Natural killer cell (primary cell): ENCODE results near the gene DNAJC22. TPM values are rescaled to one million over a fixed set of nuclear protein-coding genes. Genes with fewer than 3 reads are reported as not detected.

Source experiments
- ATAC-seq, 3 donors: fragments of 150-1000 bp in 2 of 3; fragments of 200-7000 bp in 1 of 3; cut with Tn5 transposase; 1 replicate in 1 of 3; 2 replicates in 2 of 3; pipeline ENCODE4 v1.10.0; 2021; ENCODE audit warnings: mild to moderate bottlenecking in 2 of 3, moderate library complexity in 2 of 3
- DNase-seq, 2 donors: peaks; one replicate each; pipeline versions ENCODE4 v3.0.0 to v3.0.0-alpha.2; 2013 to 2021; ENCODE audit warnings: mixed read lengths in 1 of 2
- H3K27ac ChIP-seq: one replicate; pipeline ENCODE4 v1.5.1; 2013; ENCODE audit warnings: mild to moderate bottlenecking, low read length
- H3K27me3 ChIP-seq: one replicate; pipeline ENCODE4 v1.6.1; 2013; ENCODE audit warnings: low read length; ENCODE audit not compliant: control insufficient read depth, insufficient read depth
- H3K36me3 ChIP-seq: one replicate; pipeline ENCODE4 v1.6.1; 2013; ENCODE audit warnings: low read length; ENCODE audit not compliant: control insufficient read depth, insufficient read depth
- H3K4me1 ChIP-seq: one replicate; pipeline ENCODE4 v1.6.1; 2013; ENCODE audit warnings: low read length; ENCODE audit not compliant: control insufficient read depth, insufficient read depth
- H3K4me3 ChIP-seq: one replicate; pipeline ENCODE4 v1.5.1; 2013; ENCODE audit warnings: low read length
- H3K9me3 ChIP-seq: one replicate; pipeline ENCODE4 v1.6.1; 2013; ENCODE audit warnings: low read length; ENCODE audit not compliant: control insufficient read depth, insufficient read depth
- H3K27ac Mint-ChIP-seq, 2 donors: one replicate each; pipeline ENCODE4 v1.8.0; 2022; ENCODE audit warnings: mild to moderate bottlenecking in 2 of 2, mixed read lengths in 2 of 2, moderate library complexity in 1 of 2
- H3K27me3 Mint-ChIP-seq, 2 donors: one replicate each; pipeline ENCODE4 v1.8.0; 2022; ENCODE audit warnings: low read depth in 2 of 2, mixed read lengths in 2 of 2
- H3K36me3 Mint-ChIP-seq: one replicate; pipeline ENCODE4 v1.8.0; 2022; ENCODE audit warnings: mixed read lengths
- H3K4me1 Mint-ChIP-seq, 2 donors: one replicate each; pipeline ENCODE4 v1.8.0; 2022; ENCODE audit warnings: mixed read lengths in 2 of 2
- H3K4me3 Mint-ChIP-seq: one replicate; pipeline ENCODE4 v1.8.0; 2022; ENCODE audit warnings: mild to moderate bottlenecking, moderate library complexity, mixed read lengths
- H3K9me3 Mint-ChIP-seq, 2 donors: one replicate each; pipeline ENCODE4 v1.8.0; 2022; ENCODE audit warnings: mixed read lengths in 2 of 2
- WGBS: methylation state at CpG from one replicate; pipeline ENCODE4 v1.1.7; 2013; ENCODE audit warnings: missing lambda C conversion rate; ENCODE audit not compliant: insufficient coverage; 5-methylcytosine and 5-hydroxymethylcytosine counted together
- intact Hi-C: fragments of 100-400 bp; cut with micrococcal nuclease; formaldehyde crosslinking; loops from one replicate; pipeline ENCODE4 v1.14.2; 2022
- total RNA-seq, 4 donors: library from RNA; stranded (reverse); fragments of 120-200 nt in 1 of 4; gene quantifications; one replicate each; pipeline versions ENCODE4 v1.2.3 to v1.2.4, GENCODE V29; 2013 to 2022
- TF ChIP-seq, protein P1 (sequence below): fragments of 200-600 bp; IDR thresholded peaks from one replicate; pipeline ENCODE4 v1.8.0; 2022; ENCODE audit warnings: antibody characterized with exemption

Gene DNAJC22
- total RNA-seq, 3 donors from 2014 or later (not counting 1 experiment from before 2014, with no cell fraction given): not detected

DNA sequence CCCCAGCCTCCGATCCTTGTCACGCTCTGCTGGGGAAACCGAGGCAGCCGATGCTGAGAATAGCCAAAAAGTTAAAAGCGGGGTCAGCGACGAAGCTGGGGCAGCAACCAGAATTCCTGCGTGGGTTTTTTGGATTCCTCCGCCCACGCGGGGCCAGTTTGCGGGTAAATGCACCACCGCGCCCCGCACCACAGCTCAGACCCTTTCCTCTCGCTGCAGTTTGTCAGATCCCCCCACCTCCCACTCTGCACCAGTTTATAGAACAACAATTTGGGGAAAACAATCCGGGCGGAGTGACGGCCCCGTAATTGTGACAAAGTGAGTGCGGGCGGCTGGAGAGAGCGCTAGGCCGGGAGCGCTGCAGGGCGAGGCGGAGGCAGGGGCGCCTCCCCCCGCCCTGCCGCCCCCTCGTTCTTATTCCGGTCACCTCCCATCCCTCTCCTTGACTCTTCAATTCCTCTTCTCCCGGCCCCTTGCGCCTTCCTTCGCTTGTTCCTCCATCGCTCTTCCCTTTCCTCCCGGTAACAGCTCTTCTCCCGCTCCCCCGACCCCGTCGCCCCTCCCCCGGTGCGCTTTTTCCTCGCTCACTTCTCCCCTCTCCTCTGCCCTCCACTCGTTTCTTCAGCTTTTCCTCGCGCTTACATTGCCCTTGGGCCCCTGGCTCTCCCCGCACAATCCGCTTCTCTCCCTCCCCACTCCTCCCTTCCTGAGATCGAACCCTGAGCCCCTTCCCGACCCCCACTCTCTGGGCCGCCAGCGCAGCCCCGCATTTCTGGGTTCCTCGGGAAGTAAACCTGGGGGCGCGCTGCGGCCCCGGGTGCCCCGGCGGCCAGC is 646 bp upstream of the DNAJC22 start:
- WGBS: 2% methylated on average over 61 of the region's 61 CpGs
- Mint-ChIP-seq H3K27me3 (peaks cover 25 to 57% of the 10 kb centered on the region in 2 donors), H3K9me3 (no peaks in the 10 kb centered on the region), H3K36me3 (no peaks in the 10 kb centered on the region), H3K27ac (peak overlapping the region in 1 of 2 donors; percentile 59), H3K4me3 (peak overlapping the region; percentile 90), H3K4me1 (peaks cover 22 to 41% of the 10 kb centered on the region in 2 donors)
- Histone ChIP-seq H3K4me1 (peaks cover 63% of the 10 kb centered on the region), H3K36me3 (no peaks in the 10 kb centered on the region), H3K27me3 (peaks cover 66% of the 10 kb centered on the region), H3K4me3 (peak overlapping the region; percentile 3), H3K27ac (no peak overlapping the region), H3K9me3 (no peaks in the 10 kb centered on the region)
- TF ChIP-seq, protein P1, sequence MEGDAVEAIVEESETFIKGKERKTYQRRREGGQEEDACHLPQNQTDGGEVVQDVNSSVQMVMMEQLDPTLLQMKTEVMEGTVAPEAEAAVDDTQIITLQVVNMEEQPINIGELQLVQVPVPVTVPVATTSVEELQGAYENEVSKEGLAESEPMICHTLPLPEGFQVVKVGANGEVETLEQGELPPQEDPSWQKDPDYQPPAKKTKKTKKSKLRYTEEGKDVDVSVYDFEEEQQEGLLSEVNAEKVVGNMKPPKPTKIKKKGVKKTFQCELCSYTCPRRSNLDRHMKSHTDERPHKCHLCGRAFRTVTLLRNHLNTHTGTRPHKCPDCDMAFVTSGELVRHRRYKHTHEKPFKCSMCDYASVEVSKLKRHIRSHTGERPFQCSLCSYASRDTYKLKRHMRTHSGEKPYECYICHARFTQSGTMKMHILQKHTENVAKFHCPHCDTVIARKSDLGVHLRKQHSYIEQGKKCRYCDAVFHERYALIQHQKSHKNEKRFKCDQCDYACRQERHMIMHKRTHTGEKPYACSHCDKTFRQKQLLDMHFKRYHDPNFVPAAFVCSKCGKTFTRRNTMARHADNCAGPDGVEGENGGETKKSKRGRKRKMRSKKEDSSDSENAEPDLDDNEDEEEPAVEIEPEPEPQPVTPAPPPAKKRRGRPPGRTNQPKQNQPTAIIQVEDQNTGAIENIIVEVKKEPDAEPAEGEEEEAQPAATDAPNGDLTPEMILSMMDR: no peak
- ATAC-seq: no peak
- DNase-seq: no peak
- intact Hi-C loops: no loop called here

DNA sequence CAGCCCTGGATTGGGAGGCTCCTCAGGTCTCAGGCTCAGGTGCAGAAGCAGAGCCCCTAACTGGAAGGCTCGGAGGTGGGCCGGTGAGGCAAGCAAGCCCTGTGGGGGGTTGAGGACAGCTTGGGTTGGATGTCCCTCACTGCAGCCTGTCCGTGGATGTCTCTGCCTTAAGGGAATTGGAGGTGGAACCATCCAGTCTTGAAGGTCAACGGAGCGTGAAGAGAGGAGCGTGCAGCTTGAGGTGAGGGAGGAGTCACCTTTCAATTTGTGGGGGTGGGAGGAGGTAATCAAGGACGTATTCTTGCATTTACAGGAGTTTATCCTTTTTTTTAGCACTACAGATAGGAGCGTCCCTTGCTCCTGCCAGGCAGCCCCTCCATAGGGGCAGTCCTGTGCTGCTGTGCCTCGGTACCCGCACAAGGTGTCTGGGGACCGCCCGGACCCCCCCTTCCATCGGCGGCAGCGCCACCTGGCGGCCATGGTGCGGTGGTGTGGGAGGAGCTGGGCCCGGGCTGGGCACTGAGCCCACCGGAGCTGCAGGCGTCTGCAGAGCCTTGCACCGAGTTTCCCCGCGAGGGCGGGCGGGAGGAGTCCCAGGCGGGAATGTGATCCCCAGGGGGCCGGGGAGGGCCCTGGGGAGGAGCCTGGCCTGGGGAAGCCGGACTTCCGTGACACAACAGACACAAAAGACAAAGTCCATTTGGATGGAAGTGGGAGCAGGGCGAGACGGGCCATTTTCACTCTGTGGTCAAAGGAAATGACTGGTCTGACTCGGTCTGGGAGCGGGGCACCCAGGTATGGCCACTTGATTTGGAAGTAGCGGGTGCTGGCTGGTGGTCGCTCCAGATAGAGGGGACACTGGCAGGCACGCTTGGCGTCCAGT is 864 bp downstream of the DNAJC22 start:
- Histone ChIP-seq H3K4me3 (peak overlapping the region; percentile 3), H3K36me3 (no peaks in the 10 kb centered on the region), H3K9me3 (no peaks in the 10 kb centered on the region), H3K27ac (no peak overlapping the region), H3K27me3 (peaks cover 62% of the 10 kb centered on the region), H3K4me1 (peaks cover 55% of the 10 kb centered on the region)
- DNase-seq: peak; percentile 77 to 83
- 16% methylated on average over 37 of the region's 37 CpGs for WGBS
- Mint-ChIP-seq H3K36me3 (no peaks in the 10 kb centered on the region), H3K27ac (no peak overlapping the region), H3K4me3 (peak overlapping the region; percentile 90), H3K9me3 (no peaks in the 10 kb centered on the region), H3K4me1 (peaks cover 22 to 39% of the 10 kb centered on the region in 2 donors), H3K27me3 (peaks cover 38 to 64% of the 10 kb centered on the region in 2 donors)
- intact Hi-C loops: no loop called here
- TF ChIP-seq, protein P1: peak; percentile 98
- ATAC-seq: peak; percentile 73 to 89 (median 85)

DNA sequence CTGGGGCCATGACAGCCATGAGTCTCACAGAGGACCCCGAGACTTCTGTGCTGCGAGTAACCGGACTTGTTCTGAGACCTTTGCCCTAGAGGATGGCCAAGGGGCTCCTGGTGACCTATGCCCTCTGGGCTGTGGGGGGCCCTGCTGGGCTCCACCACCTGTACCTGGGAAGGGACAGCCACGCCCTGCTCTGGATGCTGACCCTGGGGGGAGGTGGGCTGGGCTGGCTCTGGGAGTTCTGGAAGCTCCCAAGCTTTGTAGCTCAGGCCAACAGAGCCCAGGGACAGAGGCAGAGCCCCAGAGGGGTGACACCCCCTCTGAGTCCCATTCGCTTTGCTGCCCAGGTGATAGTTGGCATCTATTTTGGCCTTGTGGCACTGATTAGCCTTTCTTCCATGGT is 2.1 kb downstream of the DNAJC22 start:
- no peak for DNase-seq
- ATAC-seq: no peak
- Mint-ChIP-seq H3K36me3 (no peaks in the 10 kb centered on the region), H3K27me3 (peaks cover 41 to 63% of the 10 kb centered on the region in 2 donors), H3K27ac (no peak overlapping the region), H3K4me1 (peaks cover 16 to 29% of the 10 kb centered on the region in 2 donors), H3K4me3 (no peak overlapping the region), H3K9me3 (no peaks in the 10 kb centered on the region)
- intact Hi-C loops: no loop called here
- no peak overlapping the region for H3K27ac ChIP-seq
- H3K27me3 ChIP-seq: peaks cover 53% of the 10 kb centered on the region
- H3K4me1 ChIP-seq: peaks cover 42% of the 10 kb centered on the region
- TF ChIP-seq, protein P1: no peak
- no peaks in the 10 kb centered on the region for H3K36me3 ChIP-seq
- H3K4me3 ChIP-seq: no peak overlapping the region
- H3K9me3 ChIP-seq: no peaks in the 10 kb centered on the region
- 89% methylated on average over 5 of the region's 5 CpGs for WGBS
